Stomach smooth muscle (tissue), 2 donors: ENCODE measurements around the gene POU1F1.
A peak's percentile ranks its signal among the peaks of the same experiment; 100 is the strongest.
"Not testable (repeated sequence)": the region's sequence is repeated elsewhere in the genome, so short reads cannot be mapped to it uniquely, and the experiment has no call there.

Experiments used
- H3K27ac ChIP-seq: one replicate; pipeline ENCODE4 v1.7.0; 2013; ENCODE audit warnings: mild to moderate bottlenecking, low read length, inconsistent platforms
- H3K27me3 ChIP-seq, 2 donors: one replicate each; pipeline ENCODE4 v1.7.0; 2013; ENCODE audit warnings: low read length in 2 of 2; ENCODE audit not compliant: insufficient read depth in 2 of 2, control insufficient read depth in 1 of 2
- H3K36me3 ChIP-seq, 2 donors: one replicate each; pipeline ENCODE4 v1.7.0; 2013; ENCODE audit warnings: low read length in 2 of 2; ENCODE audit not compliant: control insufficient read depth in 2 of 2, insufficient read depth in 2 of 2
- H3K4me1 ChIP-seq: one replicate; pipeline ENCODE4 v1.7.0; 2013; ENCODE audit warnings: low read length; ENCODE audit not compliant: control insufficient read depth, insufficient read depth
- H3K4me3 ChIP-seq, 2 donors: one replicate each; pipeline ENCODE4 v1.7.0; 2013; ENCODE audit warnings: low read length in 2 of 2
- H3K9ac ChIP-seq, 2 donors: one replicate each; pipeline ENCODE4 v1.7.0; 2013; ENCODE audit warnings: low read length in 2 of 2, mild to moderate bottlenecking in 1 of 2
- H3K9me3 ChIP-seq, 2 donors: one replicate each; pipeline ENCODE4 v1.7.0; 2013; ENCODE audit warnings: low read length in 2 of 2; ENCODE audit not compliant: control insufficient read depth in 2 of 2
- donor health status: healthy.
- donor health status: Pancreatic carcinoma.

Gene POU1F1

GRCh38 chr3:87250009-87250408 lies 26.4 kb downstream of the POU1F1 start:
- H3K27me3 ChIP-seq: no peaks in the 10 kb centered on the region
- no peaks in the 10 kb centered on the region for H3K4me1 ChIP-seq
- H3K4me3 ChIP-seq: no peak overlapping the region
- H3K9ac ChIP-seq: no peak overlapping the region
- no peaks in the 10 kb centered on the region for H3K9me3 ChIP-seq
- H3K36me3 ChIP-seq: peaks cover 4 to 21% of the 10 kb centered on the region in 2 donors
- H3K27ac ChIP-seq: no peak overlapping the region

- no peaks in the 10 kb centered on the region for H3K27me3 ChIP-seq
- H3K9me3 ChIP-seq: no peaks in the 10 kb centered on the region
- H3K4me3 ChIP-seq: no peak overlapping the region
- no peak overlapping the region for H3K27ac ChIP-seq
- no peaks in the 10 kb centered on the region for H3K4me1 ChIP-seq
- no peak overlapping the region for H3K9ac ChIP-seq
- peaks cover 4 to 21% of the 10 kb centered on the region in 2 donors for H3K36me3 ChIP-seq
These were observed 27.6 kb downstream of the POU1F1 start for GRCh38 chr3:87248831-87249230.

GRCh38 chr3:87248231-87248630 lies 28.2 kb downstream of the POU1F1 start:
- H3K27ac ChIP-seq, H3K4me3 ChIP-seq, H3K4me1 ChIP-seq, H3K27me3 ChIP-seq, H3K9me3 ChIP-seq, H3K9ac ChIP-seq: not testable (repeated sequence)
- H3K36me3 ChIP-seq: peaks cover 0 to 21% of the 10 kb centered on the region in 2 donors

DNA sequence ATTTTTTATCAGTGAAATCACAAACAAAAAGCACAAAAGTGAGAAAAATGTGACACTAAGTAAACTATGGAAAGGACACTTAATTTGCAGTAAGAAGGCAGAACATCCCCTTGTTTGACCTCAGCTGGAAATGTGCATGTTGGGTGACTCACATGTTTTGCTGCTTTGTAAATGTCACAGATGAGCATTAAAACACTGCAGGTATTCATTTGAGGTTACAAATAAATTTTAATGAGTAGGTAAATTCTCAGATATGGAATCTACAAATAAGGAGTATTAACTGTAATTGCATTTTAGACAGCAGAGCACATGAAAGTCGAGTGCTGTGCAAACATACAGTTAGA lies 29.0 kb downstream of the POU1F1 start:
- peaks cover 0 to 20% of the 10 kb centered on the region in 2 donors for H3K36me3 ChIP-seq

DNA sequence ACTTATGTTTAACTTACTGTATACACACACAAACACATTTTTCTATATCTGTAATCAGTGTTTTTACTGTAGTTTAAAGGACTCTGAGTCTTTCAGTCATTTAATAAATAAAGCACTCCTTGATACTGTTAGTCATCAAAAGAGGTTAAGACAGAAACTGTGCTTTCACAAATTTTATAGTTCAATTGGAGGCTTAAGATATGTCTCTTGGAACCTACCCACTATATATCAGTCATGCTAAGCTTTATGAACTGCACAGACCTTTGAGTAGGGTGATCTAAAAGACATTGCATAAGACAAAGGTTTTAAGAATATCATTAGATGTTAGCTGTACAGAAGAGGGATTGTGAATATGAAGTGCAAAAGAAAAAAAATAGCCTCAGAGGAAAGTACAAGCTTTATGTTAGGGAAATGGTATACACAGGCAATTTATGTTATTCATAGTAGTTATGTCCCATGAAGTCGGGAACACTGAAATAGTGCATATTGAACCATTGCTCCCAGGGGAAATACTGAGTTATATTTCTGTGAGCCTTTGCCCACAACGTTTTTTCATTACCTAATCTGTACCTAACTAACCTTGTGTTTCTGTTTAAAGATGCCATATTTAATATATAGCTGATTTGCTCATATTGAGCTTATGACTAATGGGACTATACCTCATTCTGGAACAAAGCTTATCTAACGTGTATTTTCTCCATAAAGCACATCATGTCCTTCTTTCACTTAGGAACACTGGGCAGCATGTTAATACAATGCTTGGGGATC lies 29.5 kb downstream of the POU1F1 start:
- H3K27ac ChIP-seq: no peak overlapping the region
- H3K9ac ChIP-seq: no peak overlapping the region
- peaks cover 0 to 14% of the 10 kb centered on the region in 2 donors for H3K36me3 ChIP-seq
- no peaks in the 10 kb centered on the region for H3K27me3 ChIP-seq
- no peaks in the 10 kb centered on the region for H3K9me3 ChIP-seq
- H3K4me3 ChIP-seq: no peak overlapping the region
- H3K4me1 ChIP-seq: no peaks in the 10 kb centered on the region

More for the DNA sequence above, 29.0 kb downstream of the POU1F1 start:
- H3K27me3 ChIP-seq: no peaks in the 10 kb centered on the region
- no peaks in the 10 kb centered on the region for H3K9me3 ChIP-seq
- H3K4me3 ChIP-seq: no peak overlapping the region
- no peak overlapping the region for H3K27ac ChIP-seq
- H3K4me1 ChIP-seq: no peaks in the 10 kb centered on the region
- H3K9ac ChIP-seq: no peak overlapping the region

DNA sequence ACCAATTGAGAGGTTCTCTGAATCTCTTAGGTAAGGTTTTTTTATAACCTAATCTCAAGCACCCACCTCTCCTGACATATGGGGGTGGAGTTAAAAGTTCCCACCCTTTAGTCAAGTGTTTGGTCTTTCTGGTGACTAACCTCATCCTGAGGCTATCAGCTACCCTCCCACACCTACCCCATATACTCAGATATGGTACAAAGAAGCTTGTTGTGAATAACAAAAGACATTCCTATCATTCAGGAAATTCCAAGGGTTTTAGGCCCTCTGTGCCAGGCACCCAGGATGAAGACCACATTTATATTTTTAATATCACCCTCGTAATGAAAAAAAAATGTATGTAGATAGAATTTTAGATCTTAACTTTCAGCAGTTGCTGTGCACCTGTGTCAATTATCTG lies 40.3 kb downstream of the POU1F1 start:
- Histone ChIP-seq H3K9ac (no peak overlapping the region), H3K27me3 (no peaks in the 10 kb centered on the region), H3K9me3 (no peaks in the 10 kb centered on the region), H3K4me3 (no peak overlapping the region), H3K36me3 (peaks cover 0 to 4% of the 10 kb centered on the region in 2 donors), H3K27ac (no peak overlapping the region), H3K4me1 (no peaks in the 10 kb centered on the region)

DNA sequence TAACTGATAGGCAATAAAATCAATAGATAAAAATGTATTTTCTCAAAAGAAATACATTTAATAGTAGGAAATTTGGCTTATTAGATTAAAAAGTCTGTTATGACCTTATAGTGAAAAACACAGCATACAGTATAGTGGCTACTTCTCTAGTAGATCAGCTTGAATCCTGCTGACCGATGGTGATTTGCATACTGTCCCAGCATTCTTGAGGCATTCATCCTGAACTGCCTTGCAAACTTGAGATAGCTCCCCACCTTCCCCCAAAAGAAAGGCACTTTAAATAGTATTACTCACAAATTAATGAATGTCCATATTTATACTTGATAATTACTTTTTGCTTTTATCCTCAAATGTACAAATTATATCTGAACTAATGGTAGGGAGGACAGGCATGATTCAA lies 42.6 kb downstream of the POU1F1 start:
- H3K27me3 ChIP-seq: no peaks in the 10 kb centered on the region
- no peaks in the 10 kb centered on the region for H3K4me1 ChIP-seq
- H3K27ac ChIP-seq: no peak overlapping the region
- no peak overlapping the region for H3K4me3 ChIP-seq
- no peak overlapping the region for H3K9ac ChIP-seq
- H3K9me3 ChIP-seq: no peaks in the 10 kb centered on the region
- H3K36me3 ChIP-seq: no peaks in the 10 kb centered on the region

- Histone ChIP-seq H3K27ac (no peak overlapping the region), H3K4me1 (no peaks in the 10 kb centered on the region), H3K27me3 (no peaks in the 10 kb centered on the region), H3K4me3 (no peak overlapping the region), H3K36me3 (no peaks in the 10 kb centered on the region), H3K9ac (no peak overlapping the region), H3K9me3 (no peaks in the 10 kb centered on the region)
These were observed 47.3 kb downstream of the POU1F1 start for GRCh38 chr3:87229113-87229512.

GRCh38 chr3:87228316-87228715 lies 48.1 kb downstream of the POU1F1 start:
- Histone ChIP-seq H3K4me3 (peak overlapping the region; percentile 93 to 99), H3K27ac (no peak overlapping the region), H3K9me3 (no peaks in the 10 kb centered on the region), H3K4me1 (no peaks in the 10 kb centered on the region), H3K27me3 (no peaks in the 10 kb centered on the region), H3K36me3 (no peaks in the 10 kb centered on the region), H3K9ac (peak overlapping the region; percentile 90 to 96)

GRCh38 chr3:87227835-87228144 lies 48.6 kb downstream of the POU1F1 start:
- Histone ChIP-seq H3K9ac (peak overlapping the region; percentile 90 to 96), H3K4me1 (no peaks in the 10 kb centered on the region), H3K27me3 (no peaks in the 10 kb centered on the region), H3K27ac (no peak overlapping the region), H3K4me3 (peak overlapping the region; percentile 93 to 99), H3K36me3 (no peaks in the 10 kb centered on the region), H3K9me3 (no peaks in the 10 kb centered on the region)

DNA sequence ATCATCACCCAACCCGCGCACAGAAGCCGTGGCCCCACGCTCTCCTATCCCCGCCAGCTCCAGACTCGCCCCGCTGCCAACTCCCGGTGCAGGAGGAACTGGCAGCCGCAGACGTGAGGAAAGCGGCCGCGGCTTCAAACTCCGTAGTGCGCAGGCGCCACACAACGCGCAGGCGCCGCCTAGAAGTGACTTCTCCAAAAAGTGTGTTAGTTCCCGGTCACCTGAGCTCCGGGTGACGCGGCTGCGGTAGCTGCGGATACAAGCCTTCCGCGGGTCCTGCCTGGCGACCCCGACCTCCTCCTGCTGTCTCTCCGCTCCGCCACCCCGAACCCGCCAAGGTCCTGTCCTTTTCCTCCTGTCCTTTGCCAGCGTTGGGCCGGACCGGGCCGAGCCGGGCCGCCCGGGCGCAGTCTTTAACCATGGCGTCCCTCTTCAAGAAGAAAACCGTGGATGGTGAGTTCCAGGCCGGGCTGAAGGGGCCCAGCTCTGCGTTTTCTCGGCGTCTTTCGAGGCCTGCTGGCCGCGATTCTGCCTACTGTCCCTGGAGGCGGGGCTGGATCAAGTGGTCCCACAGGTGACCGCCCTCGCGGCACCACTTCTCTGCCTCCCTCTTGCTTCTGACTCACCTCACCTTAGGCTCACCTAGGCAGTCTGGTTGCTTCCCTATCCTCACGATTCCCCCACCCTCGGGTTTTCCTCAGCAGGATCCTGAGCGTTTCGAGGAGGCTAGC lies 49.1 kb downstream of the POU1F1 start, which contains the start of gene CHMP2B:
CHMP2B (plus strand) TSS at position 206 of the 731 bp plus-strand sequence; CDS start at position 420, 214 bp downstream.
- H3K4me1 ChIP-seq: no peaks in the 10 kb centered on the region
- H3K27me3 ChIP-seq: no peaks in the 10 kb centered on the region
- no peaks in the 10 kb centered on the region for H3K36me3 ChIP-seq
- H3K9ac ChIP-seq: peak within 1 kb of the TSS; percentile 90 to 96
- no peaks in the 10 kb centered on the region for H3K9me3 ChIP-seq
- H3K4me3 ChIP-seq: peak within 1 kb of the TSS; percentile 93 to 99
- H3K27ac ChIP-seq: peak within 1 kb of the TSS; percentile 70
